GM21619 (cell line): ENCODE data around the gene SERINC3.

ENCODE experiments used
- ATAC-seq: cut with Tn5 transposase; IDR thresholded peaks from one replicate; pipeline ENCODE4 v1.9.1; 2021; ENCODE audit not compliant: unreplicated experiment

The SERINC3 gene

GRCh38 chr20:44533928-44534327 lies 12.1 kb upstream of the SERINC3 start:
- ATAC-seq: no peak

GRCh38 chr20:44532981-44533331 lies 11.1 kb upstream of the SERINC3 start:
- no peak for ATAC-seq

GRCh38 chr20:44532259-44532980 lies 10.6 kb upstream of the SERINC3 start:
- ATAC-seq: no peak

- no peak for ATAC-seq
Measured at GRCh38 chr20:44528309-44528708, 6.4 kb upstream of the SERINC3 start.

- no peak for ATAC-seq
Measured at GRCh38 chr20:44527716-44528199, 5.9 kb upstream of the SERINC3 start.

- ATAC-seq: no peak
Measured at GRCh38 chr20:44526129-44526528, 4.3 kb upstream of the SERINC3 start.

- ATAC-seq: no peak
Measured at GRCh38 chr20:44523746-44524145, 1.9 kb upstream of the SERINC3 start.

- ATAC-seq: no peak
Measured at GRCh38 chr20:44522841-44523240, 971 bp upstream of the SERINC3 start.

GRCh38 chr20:44520881-44521280 lies 989 bp downstream of the SERINC3 start:
- no peak for ATAC-seq

GRCh38 chr20:44518248-44518647 lies 3.6 kb downstream of the SERINC3 start:
- ATAC-seq: no peak

GRCh38 chr20:44517454-44517853 lies 4.4 kb downstream of the SERINC3 start:
- no peak for ATAC-seq

GRCh38 chr20:44516491-44516890 lies 5.4 kb downstream of the SERINC3 start:
- no peak for ATAC-seq

GRCh38 chr20:44513871-44514270 lies 8.0 kb downstream of the SERINC3 start:
- ATAC-seq: no peak

GRCh38 chr20:44509762-44510161 lies 12.1 kb downstream of the SERINC3 start:
- no peak for ATAC-seq

- ATAC-seq: no peak
Measured at GRCh38 chr20:44504402-44505307, 17.2 kb downstream of the SERINC3 start.

- ATAC-seq: no peak
Measured at GRCh38 chr20:44502968-44503367, 18.9 kb downstream of the SERINC3 start.

- no peak for ATAC-seq
Measured at GRCh38 chr20:44501448-44501847, 20.4 kb downstream of the SERINC3 start.

GRCh38 chr20:44500221-44500620 lies 21.6 kb downstream of the SERINC3 start:
- no peak for ATAC-seq

- ATAC-seq: no peak
Measured at GRCh38 chr20:44497761-44498160, 24.1 kb downstream of the SERINC3 start.

GRCh38 chr20:44496976-44497375 lies 24.9 kb downstream of the SERINC3 start:
- no peak for ATAC-seq

GRCh38 chr20:44495802-44496481 lies 25.9 kb downstream of the SERINC3 start:
- ATAC-seq: no peak

- ATAC-seq: no peak
Measured at GRCh38 chr20:44495257-44495656, 26.6 kb downstream of the SERINC3 start.
